GM12878 (cell line): Measurements from ENCODE around the gene BATF. TPM values are rescaled to one million over a fixed set of nuclear protein-coding genes. Genes with fewer than 3 reads are reported as not detected.
A peak's percentile ranks its signal among the peaks of the same experiment; 100 is the strongest.

Source experiments
- BCL11A ChIP-seq: IDR thresholded peaks from 2 replicates; pipeline ENCODE4 v1.6.1; 2011; ENCODE audit warnings: low read depth, low read length
- BCL3 ChIP-seq: IDR thresholded peaks from 2 replicates; pipeline ENCODE4 v1.6.1; 2011; ENCODE audit warnings: borderline replicate concordance, low read depth, mild to moderate bottlenecking, moderate library complexity, low read length; ENCODE audit not compliant: insufficient read depth, poor library complexity, severe bottlenecking
- FOXK2 ChIP-seq: fragments of 450-650 bp; IDR thresholded peaks from 2 replicates; pipeline ENCODE4 v1.6.1; 2017; ENCODE audit warnings: mild to moderate bottlenecking, moderate library complexity
- HCFC1 ChIP-seq: fragments of 150-350 bp; IDR thresholded peaks from 2 replicates; pipeline ENCODE4 v1.6.1; 2014; ENCODE audit warnings: low read length
- HSF1 ChIP-seq: fragments of 150-350 bp; IDR thresholded peaks from 2 replicates; pipeline ENCODE4 v1.6.1; 2014; ENCODE audit warnings: mild to moderate bottlenecking, low read depth, low read length
- IRF4 ChIP-seq: IDR thresholded peaks from 2 replicates; pipeline ENCODE4 v1.6.1; 2011; ENCODE audit warnings: low read depth, low read length
- NFYA ChIP-seq: IDR thresholded peaks from 2 replicates; pipeline ENCODE4 v1.6.1; 2011; ENCODE audit warnings: low read depth, mild to moderate bottlenecking, low read length, improper control_type of control experiment, borderline replicate concordance
- PBX3 ChIP-seq: IDR thresholded peaks from 2 replicates; pipeline ENCODE4 v1.6.1; 2011; ENCODE audit warnings: mild to moderate bottlenecking, low read depth, low read length, moderate library complexity; ENCODE audit not compliant: insufficient replicate concordance
- RAD51 ChIP-seq: fragments of 450-650 bp; IDR thresholded peaks from 2 replicates; pipeline ENCODE4 v1.6.1; 2016; ENCODE audit warnings: moderate library complexity, mild to moderate bottlenecking, inconsistent platforms
- RELB ChIP-seq: fragments of 450-650 bp; IDR thresholded peaks from 2 replicates; pipeline ENCODE4 v1.6.1; 2017; ENCODE audit warnings: low read depth, mild to moderate bottlenecking, moderate library complexity
- SPI1 ChIP-seq: IDR thresholded peaks from 2 replicates; pipeline ENCODE4 v1.6.1; 2011; ENCODE audit warnings: low read depth, mild to moderate bottlenecking, low read length, moderate library complexity, borderline replicate concordance; ENCODE audit not compliant: insufficient read depth
- STAT1 ChIP-seq: fragments of 450-650 bp; conservative IDR thresholded peaks from 2 replicates; pipeline ENCODE4 v1.6.1; 2014; ENCODE audit warnings: antibody characterized with exemption, mild to moderate bottlenecking
- WRNIP1 ChIP-seq: IDR thresholded peaks from 2 replicates; pipeline ENCODE4 v1.6.1; 2011; ENCODE audit warnings: low read depth, low read length, improper control_type of control experiment, borderline replicate concordance
- ZBED1 ChIP-seq: IDR thresholded peaks from 2 replicates; pipeline ENCODE4 v1.6.1; 2016; ENCODE audit warnings: borderline replicate concordance
- ZBTB4 ChIP-seq: fragments of 450-650 bp; formaldehyde crosslinking; IDR thresholded peaks from 2 replicates; pipeline ENCODE4 v1.4.0; 2022; ENCODE audit warnings: mild to moderate bottlenecking, moderate library complexity
- ZBTB40 ChIP-seq: fragments of 450-650 bp; IDR thresholded peaks from 2 replicates; pipeline ENCODE4 v1.6.1; 2016; ENCODE audit warnings: mild to moderate bottlenecking, moderate library complexity, borderline replicate concordance
- ZNF384 ChIP-seq: IDR thresholded peaks from 2 replicates; pipeline ENCODE4 v1.6.1; 2012; ENCODE audit warnings: low read depth, mild to moderate bottlenecking, low read length, improper control_type of control experiment, borderline replicate concordance
- polyA plus RNA-seq, 11 experiments: library from polyadenylated mRNA; depleted of rRNA in 4 of 11; unstranded in 6 of 11; stranded (reverse) in 5 of 11; fragments of >200 nt; fragmentation: Nextera tagmentation in 4 of 11; fragmentation: Illumina TruSeq in 1 of 11; extraction: Ambion mirVana in 4 of 11; extraction: Trizol in 1 of 11; gene quantifications; 1 replicate in 1 of 11; 2 replicates in 10 of 11; pipeline versions ENCODE4 v1.2.1 to v1.2.3, GENCODE V29; 2011 to 2016; ENCODE audit warnings: inconsistent platforms in 2 of 11, missing spikeins in 2 of 11, low read depth in 1 of 11
- total RNA-seq, 4 experiments: library from RNA; depleted of rRNA in 3 of 4; stranded (reverse); fragments of >200 nt in 3 of 4; fragmentation: Illumina TruSeq in 1 of 4; extraction: Trizol in 1 of 4; gene quantifications; 2 replicates each; pipeline versions ENCODE4 v1.2.1 to v1.2.3, GENCODE V29; 2013 to 2021

Gene BATF
- total and polyA plus RNA-seq, 10 of the 15 experiments (the other 5 are each of a cell fraction or from before 2014, with no cell fraction given) = 10.0 to 154 (median 103) TPM

GRCh38 chr14:75549169-75549568 is 26.9 kb downstream of the BATF start (continued):
- TF ChIP-seq RELB = peak; percentile 66; the same call in 1 of the 2 replicates
- TF ChIP-seq HCFC1 = no peak
- TF ChIP-seq SPI1 = peak; percentile 80
- TF ChIP-seq ZBED1 = no peak; the same call in 1 of the 2 replicates
- no peak for TF ChIP-seq ZBTB40
- TF ChIP-seq RAD51 = peak; percentile 85
- TF ChIP-seq PBX3 = no peak
- TF ChIP-seq WRNIP1 = no peak
- no peak for TF ChIP-seq BCL3
- no peak for TF ChIP-seq ZNF384
- TF ChIP-seq STAT1 = no peak
- TF ChIP-seq ZBTB4 (CRISPR knock-in tag) = no peak
- TF ChIP-seq BCL11A = no peak
- TF ChIP-seq NFYA = no peak
- 0 out of 2 replicates have a peak, but pooled peaks have one; percentile 28 for TF ChIP-seq IRF4
- TF ChIP-seq HSF1 = no peak
- TF ChIP-seq FOXK2 = no peak
